ENCODE results near the gene CHRM5. TPM values are rescaled to one million over a fixed set of nuclear protein-coding genes. Genes with fewer than 3 reads are reported as not detected.

CHRM5 gene
- total and polyA plus RNA-seq, 9 of the 15 experiments (the other 6 are each of a cell fraction or from before 2014, with no cell fraction given), result not detected

GRCh38 chr15:34079904-34080303 is 111.6 kb downstream of the CHRM5 start (continued):
- TF ChIP-seq HDAC1 (IDR thresholded peaks at IDR 0.05) (0 out of 4 replicates have a peak, but pooled peaks of 1 of the 2 experiments have one; percentile 33), POU5F1 (IDR thresholded peaks at IDR 0.05; ENCODE audit: borderline replicate concordance, low read depth, low read length, partially characterized antibody) (no peak), MXI1 (IDR thresholded peaks at IDR 0.05; ENCODE audit: low read depth, low read length) (no peak), GATA2 (CRISPR knock-in tag; IDR thresholded peaks at IDR 0.05) (no peak), NFYB (IDR thresholded peaks at IDR 0.05; ENCODE audit: extremely low read depth, insufficient read length) (no peak), HMGN3 (IDR thresholded peaks at IDR 0.05; ENCODE audit: borderline replicate concordance, extremely low read depth, insufficient read length, low read depth, low read length) (no peak), ZNF589 (CRISPR knock-in tag; IDR thresholded peaks at IDR 0.05; ENCODE audit: low read depth) (no peak), GMEB1 (CRISPR knock-in tag; IDR thresholded peaks at IDR 0.05) (no peak), RBM15 (IDR thresholded peaks at IDR 0.05; ENCODE audit: insufficient read depth, low read length) (no peak), TCFL5 (CRISPR knock-in tag; conservative IDR thresholded peaks at IDR 0.05) (no peak), ZFPM2 (CRISPR knock-in tag; IDR thresholded peaks at IDR 0.05) (no peak), RFX1 (IDR thresholded peaks at IDR 0.05) (no peak), SMAD2 (IDR thresholded peaks at IDR 0.05; ENCODE audit: low read depth, low read length) (no peak), FOXM1 (IDR thresholded peaks at IDR 0.05; ENCODE audit: low read depth) (peak; percentile 44; the same call in 1 of the 2 replicates), FOXM1 (CRISPR knock-in tag; IDR thresholded peaks at IDR 0.05; ENCODE audit: low read depth) (no peak), CSDE1 (IDR thresholded peaks at IDR 0.05) (no peak), E2F3 (CRISPR knock-in tag; IDR thresholded peaks at IDR 0.05) (no peak), ZEB2 (IDR thresholded peaks at IDR 0.05) (peak; percentile 32; the same call in 1 of the 2 replicates), MYBL2 (IDR thresholded peaks at IDR 0.05; ENCODE audit: low read depth) (no peak), MYBL2 (CRISPR knock-in tag; IDR thresholded peaks at IDR 0.05; ENCODE audit: borderline replicate concordance) (no peak)
- TF ChIP-seq, protein P1, sequence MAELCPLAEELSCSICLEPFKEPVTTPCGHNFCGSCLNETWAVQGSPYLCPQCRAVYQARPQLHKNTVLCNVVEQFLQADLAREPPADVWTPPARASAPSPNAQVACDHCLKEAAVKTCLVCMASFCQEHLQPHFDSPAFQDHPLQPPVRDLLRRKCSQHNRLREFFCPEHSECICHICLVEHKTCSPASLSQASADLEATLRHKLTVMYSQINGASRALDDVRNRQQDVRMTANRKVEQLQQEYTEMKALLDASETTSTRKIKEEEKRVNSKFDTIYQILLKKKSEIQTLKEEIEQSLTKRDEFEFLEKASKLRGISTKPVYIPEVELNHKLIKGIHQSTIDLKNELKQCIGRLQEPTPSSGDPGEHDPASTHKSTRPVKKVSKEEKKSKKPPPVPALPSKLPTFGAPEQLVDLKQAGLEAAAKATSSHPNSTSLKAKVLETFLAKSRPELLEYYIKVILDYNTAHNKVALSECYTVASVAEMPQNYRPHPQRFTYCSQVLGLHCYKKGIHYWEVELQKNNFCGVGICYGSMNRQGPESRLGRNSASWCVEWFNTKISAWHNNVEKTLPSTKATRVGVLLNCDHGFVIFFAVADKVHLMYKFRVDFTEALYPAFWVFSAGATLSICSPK (IDR thresholded peaks at IDR 0.05; ENCODE audit: borderline replicate concordance), result no peak
- TF ChIP-seq, protein P2, sequence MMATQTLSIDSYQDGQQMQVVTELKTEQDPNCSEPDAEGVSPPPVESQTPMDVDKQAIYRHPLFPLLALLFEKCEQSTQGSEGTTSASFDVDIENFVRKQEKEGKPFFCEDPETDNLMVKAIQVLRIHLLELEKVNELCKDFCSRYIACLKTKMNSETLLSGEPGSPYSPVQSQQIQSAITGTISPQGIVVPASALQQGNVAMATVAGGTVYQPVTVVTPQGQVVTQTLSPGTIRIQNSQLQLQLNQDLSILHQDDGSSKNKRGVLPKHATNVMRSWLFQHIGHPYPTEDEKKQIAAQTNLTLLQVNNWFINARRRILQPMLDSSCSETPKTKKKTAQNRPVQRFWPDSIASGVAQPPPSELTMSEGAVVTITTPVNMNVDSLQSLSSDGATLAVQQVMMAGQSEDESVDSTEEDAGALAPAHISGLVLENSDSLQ (IDR thresholded peaks at IDR 0.05), result peak; percentile 77

All from K562 (cell line).